DOHH2 (cell line): ENCODE results near the gene AUTS2.
A peak's percentile ranks its signal among the peaks of the same experiment; 100 is the strongest.

ENCODE experiments used
- H3F3A ChIP-seq: fragments of 200-600 bp; sonication (generic), shearing (Covaris generic); 2 replicates; pipeline ENCODE4 v1.6.0; 2016; ENCODE audit warnings: antibody characterized with exemption, mild to moderate bottlenecking; ENCODE audit not compliant: control insufficient read depth, insufficient read depth
- H3K27ac ChIP-seq: fragments of 200-600 bp; sonication (generic); 2 replicates; pipeline ENCODE4 v1.5.1; 2014; ENCODE audit warnings: low read depth, mild to moderate bottlenecking, low read length, moderate library complexity
- H3K27me3 ChIP-seq: fragments of 200-600 bp; sonication (generic); 2 replicates; pipeline ENCODE4 v1.6.1; 2014; ENCODE audit warnings: mild to moderate bottlenecking, low read length, mixed read lengths; ENCODE audit not compliant: control insufficient read depth
- H3K36me3 ChIP-seq: fragments of 200-600 bp; sonication (generic); 2 replicates; pipeline ENCODE4 v1.6.1; 2014; ENCODE audit warnings: mild to moderate bottlenecking, low read length, moderate library complexity, mixed read lengths; ENCODE audit not compliant: control insufficient read depth
- H3K4me1 ChIP-seq: fragments of 200-600 bp; sonication (generic); 2 replicates; pipeline ENCODE4 v1.6.1; 2014; ENCODE audit warnings: mild to moderate bottlenecking, low read length, mixed read lengths; ENCODE audit not compliant: control insufficient read depth
- H3K4me2 ChIP-seq: fragments of 200-600 bp; sonication (generic); 2 replicates; pipeline ENCODE4 v1.6.0; 2014; ENCODE audit warnings: mild to moderate bottlenecking, low read length, moderate library complexity
- H3K4me3 ChIP-seq: fragments of 200-600 bp; sonication (generic); 2 replicates; pipeline ENCODE4 v1.5.1; 2014; ENCODE audit warnings: mild to moderate bottlenecking, low read length, mixed read lengths
- H3K79me2 ChIP-seq: fragments of 200-600 bp; sonication (generic); 2 replicates; pipeline ENCODE4 v1.6.1; 2014; ENCODE audit warnings: mild to moderate bottlenecking, low read length, mixed read lengths; ENCODE audit not compliant: control insufficient read depth
- H3K9me2 ChIP-seq: fragments of 200-600 bp; sonication (generic); replicated peaks from 2 replicates; pipeline ENCODE4 v1.6.1; 2014; ENCODE audit warnings: mild to moderate bottlenecking, low read length, mixed read lengths; ENCODE audit not compliant: control insufficient read depth
- H3K9me3 ChIP-seq: fragments of 200-600 bp; sonication (generic); 2 replicates; pipeline ENCODE4 v1.6.1; 2014; ENCODE audit warnings: antibody characterized with exemption, low read length, mixed read lengths; ENCODE audit not compliant: control insufficient read depth, insufficient read depth
- H4K20me1 ChIP-seq: fragments of 200-600 bp; sonication (generic); 2 replicates; pipeline ENCODE4 v1.6.0; 2014; ENCODE audit warnings: low read depth, mild to moderate bottlenecking, antibody characterized with exemption, low read length, moderate library complexity; ENCODE audit not compliant: control insufficient read depth, insufficient read depth
- CTCF ChIP-seq: fragments of 200-600 bp; sonication (generic); IDR thresholded peaks from one replicate; pipeline ENCODE4 v1.5.1; 2014; ENCODE audit warnings: antibody characterized with exemption, mild to moderate bottlenecking, low read depth, low read length; ENCODE audit not compliant: poor library complexity, severe bottlenecking
- EZH2phosphoT487 ChIP-seq: fragments of 200-600 bp; sonication (generic); IDR thresholded peaks from 2 replicates; pipeline ENCODE4 v1.6.1; 2017; ENCODE audit warnings: borderline replicate concordance, mild to moderate bottlenecking, antibody characterized with exemption, low read length, moderate library complexity, mixed read lengths

AUTS2 gene

GRCh38 chr7:69561266-69561960, 36.9 kb upstream of the AUTS2 start:
- Histone ChIP-seq H3K27me3 (no peaks in the 10 kb centered on the region), H3K27ac (no peak overlapping the region), H3K9me2 (no peaks in the 10 kb centered on the region), H3K9me3 (no peaks in the 10 kb centered on the region), H3F3A (no peaks in the 10 kb centered on the region), H3K36me3 (no peaks in the 10 kb centered on the region), H3K4me1 (peaks cover 15% of the 10 kb centered on the region), H3K79me2 (no peaks in the 10 kb centered on the region), H3K4me2 (no peak overlapping the region), H4K20me1 (no peaks in the 10 kb centered on the region), H3K4me3 (no peak overlapping the region)
- TF ChIP-seq CTCF (no peak), EZH2phosphoT487 (no peak)

GRCh38 chr7:69564454-69565417, 33.5 kb upstream of the AUTS2 start:
- H3K4me1 ChIP-seq: peaks cover 15% of the 10 kb centered on the region
- peak overlapping the region; percentile 3; the same call in 1 of the 2 replicates for H3K4me3 ChIP-seq

DNA sequence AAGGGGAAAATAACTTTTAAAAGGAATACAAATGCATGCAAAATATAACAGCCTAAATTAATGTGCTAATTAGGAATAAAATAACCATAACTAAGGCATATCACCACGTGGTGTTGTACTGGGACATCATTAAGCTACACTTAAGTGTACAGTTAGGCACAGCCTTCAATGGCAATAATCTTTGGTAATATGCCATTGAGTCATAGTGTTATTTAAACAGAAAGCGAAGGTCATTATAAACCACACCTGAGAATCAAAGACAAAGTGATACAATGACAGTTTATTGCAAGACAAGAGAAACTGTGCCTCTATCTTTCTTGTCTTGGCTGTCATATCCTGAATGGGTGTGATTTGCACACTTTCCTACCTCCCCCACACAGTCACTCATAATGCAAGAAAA, 30.5 kb upstream of the AUTS2 start:
- H4K20me1 ChIP-seq: no peaks in the 10 kb centered on the region
- no peaks in the 10 kb centered on the region for H3K36me3 ChIP-seq
- no peaks in the 10 kb centered on the region for H3K79me2 ChIP-seq
- H3K27me3 ChIP-seq: peaks cover 7% of the 10 kb centered on the region
- TF ChIP-seq CTCF (no peak), EZH2phosphoT487 (no peak)
- H3K4me3 ChIP-seq: no peak overlapping the region
- H3K4me1 ChIP-seq: peaks cover 26% of the 10 kb centered on the region
- no peaks in the 10 kb centered on the region for H3F3A ChIP-seq
- no peaks in the 10 kb centered on the region for H3K9me2 ChIP-seq
- H3K4me2 ChIP-seq: no peak overlapping the region
- no peaks in the 10 kb centered on the region for H3K9me3 ChIP-seq
- H3K27ac ChIP-seq: no peak overlapping the region

More at GRCh38 chr7:69564454-69565417, 33.5 kb upstream of the AUTS2 start:
- H3K9me3 ChIP-seq: no peaks in the 10 kb centered on the region
- no peaks in the 10 kb centered on the region for H3K36me3 ChIP-seq
- peak overlapping the region; percentile 3; the same call in 1 of the 2 replicates for H3K27ac ChIP-seq
- no peaks in the 10 kb centered on the region for H3K79me2 ChIP-seq
- H3K27me3 ChIP-seq: peaks cover 7% of the 10 kb centered on the region
- no peaks in the 10 kb centered on the region for H3F3A ChIP-seq
- no peaks in the 10 kb centered on the region for H3K9me2 ChIP-seq
- TF ChIP-seq CTCF: peak; percentile 20
- no peak for TF ChIP-seq EZH2phosphoT487
- no peaks in the 10 kb centered on the region for H4K20me1 ChIP-seq
- peak overlapping the region; percentile 58 for H3K4me2 ChIP-seq
